Measurements from ENCODE around the gene MBLAC2. TPM values are rescaled to one million over a fixed set of nuclear protein-coding genes. Genes with fewer than 3 reads are reported as not detected.

Gene MBLAC2
- total RNA-seq, 1 experiment from 2014 or later, result 5.7 TPM

DNA sequence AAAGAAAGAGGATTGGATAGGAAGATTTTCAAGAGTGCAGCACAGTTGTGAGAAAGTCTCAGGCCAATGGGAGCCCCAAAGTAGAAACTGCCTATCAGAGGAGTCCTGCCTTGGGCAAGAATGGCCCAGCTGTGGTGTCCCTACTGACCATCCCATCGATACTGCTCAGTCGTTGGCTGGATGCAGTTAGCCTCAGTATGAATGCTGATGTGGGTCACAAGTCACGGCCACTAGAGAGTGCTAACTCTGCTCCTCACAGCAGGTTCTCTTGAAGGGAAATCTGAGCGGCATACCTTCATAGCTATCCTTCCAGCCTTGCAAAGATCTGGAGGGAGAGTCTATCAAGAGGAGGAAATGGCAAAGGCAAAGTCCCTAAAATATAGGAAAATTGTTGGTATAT, 53.4 kb downstream of the MBLAC2 start:
- intact Hi-C loops (cut with micrococcal nuclease), result no loop called here
- POLR2A ChIA-PET, result interaction anchor here (2.0 kb wide), 1 partner anchor 11 kb away, joined by 5 read pairs; the partner anchor contains the start of gene CETN3
- peak; percentile 84 for ATAC-seq

DNA sequence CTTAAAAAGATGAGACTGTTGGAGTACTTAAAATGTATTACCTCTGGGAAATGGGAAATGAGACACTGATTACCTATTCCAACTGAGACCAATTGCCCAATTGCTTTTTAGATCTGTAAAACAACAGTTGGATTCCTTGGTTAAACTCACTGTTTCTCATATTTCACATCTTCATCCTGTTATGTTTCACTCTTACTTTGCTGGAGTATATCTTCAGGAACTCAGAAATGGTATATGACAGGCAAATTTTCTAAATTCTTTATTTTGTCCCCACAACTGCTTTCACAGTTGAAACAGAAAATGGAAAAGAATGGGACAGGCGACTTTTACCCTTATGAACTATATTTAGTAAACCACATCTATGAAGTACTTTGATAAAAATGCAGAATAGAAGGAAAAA, 56.4 kb downstream of the MBLAC2 start:
- POLR2A ChIA-PET, result no interaction called here
- DNase-seq (ENCODE audit: low read depth, low spot score) (no peak), ATAC-seq (no peak)
- RAD21 ChIA-PET (ENCODE audit: low non-redundant PET in 1 of 2, low total read pairs in 2 of 2, uncharacterized antibody in 2 of 2, unreplicated experiment in 2 of 2), result no interaction called here
- H3K4me1 ChIP-seq (ENCODE audit: control insufficient read depth in 1 of 2, insufficient read depth in 2 of 2, low read length in 2 of 2), result no peaks in the 10 kb centered on the region
- H3K27me3 ChIP-seq (ENCODE audit: insufficient read depth, low read length), result no peaks in the 10 kb centered on the region
- no peaks in the 10 kb centered on the region for H3K79me2 ChIP-seq (ENCODE audit: insufficient read depth, low read length)
- intact Hi-C loops (cut with micrococcal nuclease), result no loop called here
- H4K20me1 ChIP-seq (ENCODE audit: insufficient read depth), result no peaks in the 10 kb centered on the region
- BruUV-seq (replicated peaks), result no TSS peak
- CTCF ChIA-PET, result no interaction called here
- no peak overlapping the region for H3K9ac ChIP-seq (ENCODE audit: low read length)
- H3K9me3 ChIP-seq (ENCODE audit: control insufficient read depth in 1 of 2, insufficient read depth in 1 of 2, low read depth in 1 of 2, low read length in 2 of 2), result no peaks in the 10 kb centered on the region
- H3K4me3 ChIP-seq (replicated peaks in 1 of 2; ENCODE audit: low read depth in 1 of 2, low read length in 2 of 2), result no peak overlapping the region
- H3K4me2 ChIP-seq (ENCODE audit: low read length), result no peak overlapping the region
- H3K27ac ChIP-seq (ENCODE audit: low read depth, low read length), result no peak overlapping the region
- no peaks in the 10 kb centered on the region for H3K36me3 ChIP-seq (ENCODE audit: control insufficient read depth in 1 of 2, insufficient read depth in 2 of 2, low read length in 2 of 2)
- no peaks in the 10 kb centered on the region for H3K9me2 ChIP-seq (ENCODE audit: insufficient read depth)
- no peak overlapping the region for H2AFZ ChIP-seq (ENCODE audit: low read depth, low read length, poor library complexity, severe bottlenecking)
- TF ChIP-seq CBX3 (IDR thresholded peaks at IDR 0.05; ENCODE audit: low read depth) (no peak), SIN3A (IDR thresholded peaks at IDR 0.05; ENCODE audit: low read depth) (no peak), EZH2 (IDR thresholded peaks at IDR 0.05) (no peak), POLR2AphosphoS5 (IDR thresholded peaks at IDR 0.05; ENCODE audit: low read depth, low read length) (no peak), ELF1 (IDR thresholded peaks at IDR 0.05; ENCODE audit: borderline replicate concordance, low read depth) (no peak)
- TF ChIP-seq, protein P1, sequence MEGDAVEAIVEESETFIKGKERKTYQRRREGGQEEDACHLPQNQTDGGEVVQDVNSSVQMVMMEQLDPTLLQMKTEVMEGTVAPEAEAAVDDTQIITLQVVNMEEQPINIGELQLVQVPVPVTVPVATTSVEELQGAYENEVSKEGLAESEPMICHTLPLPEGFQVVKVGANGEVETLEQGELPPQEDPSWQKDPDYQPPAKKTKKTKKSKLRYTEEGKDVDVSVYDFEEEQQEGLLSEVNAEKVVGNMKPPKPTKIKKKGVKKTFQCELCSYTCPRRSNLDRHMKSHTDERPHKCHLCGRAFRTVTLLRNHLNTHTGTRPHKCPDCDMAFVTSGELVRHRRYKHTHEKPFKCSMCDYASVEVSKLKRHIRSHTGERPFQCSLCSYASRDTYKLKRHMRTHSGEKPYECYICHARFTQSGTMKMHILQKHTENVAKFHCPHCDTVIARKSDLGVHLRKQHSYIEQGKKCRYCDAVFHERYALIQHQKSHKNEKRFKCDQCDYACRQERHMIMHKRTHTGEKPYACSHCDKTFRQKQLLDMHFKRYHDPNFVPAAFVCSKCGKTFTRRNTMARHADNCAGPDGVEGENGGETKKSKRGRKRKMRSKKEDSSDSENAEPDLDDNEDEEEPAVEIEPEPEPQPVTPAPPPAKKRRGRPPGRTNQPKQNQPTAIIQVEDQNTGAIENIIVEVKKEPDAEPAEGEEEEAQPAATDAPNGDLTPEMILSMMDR (IDR thresholded peaks at IDR 0.05 in 2 of 3, conservative IDR thresholded peaks at IDR 0.05 in 1 of 3; ENCODE audit: borderline replicate concordance in 1 of 3, insufficient read depth in 1 of 3, low read depth in 2 of 3, low read length in 2 of 3), result no peak
- TF ChIP-seq, protein P2, sequence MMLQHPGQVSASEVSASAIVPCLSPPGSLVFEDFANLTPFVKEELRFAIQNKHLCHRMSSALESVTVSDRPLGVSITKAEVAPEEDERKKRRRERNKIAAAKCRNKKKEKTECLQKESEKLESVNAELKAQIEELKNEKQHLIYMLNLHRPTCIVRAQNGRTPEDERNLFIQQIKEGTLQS (IDR thresholded peaks at IDR 0.05), result no peak

More for the DNA sequence above, 53.4 kb downstream of the MBLAC2 start:
- BruUV-seq (replicated peaks), result no TSS peak
- Histone ChIP-seq H4K20me1 (ENCODE audit: insufficient read depth) (no peaks in the 10 kb centered on the region), H3K27me3 (ENCODE audit: insufficient read depth, low read length) (no peaks in the 10 kb centered on the region), H3K9me2 (ENCODE audit: insufficient read depth) (no peaks in the 10 kb centered on the region), H3K9ac (ENCODE audit: low read length) (no peak overlapping the region), H3K79me2 (ENCODE audit: insufficient read depth, low read length) (no peaks in the 10 kb centered on the region), H2AFZ (ENCODE audit: low read depth, low read length, poor library complexity, severe bottlenecking) (no peak overlapping the region), H3K36me3 (ENCODE audit: control insufficient read depth in 1 of 2, insufficient read depth in 2 of 2, low read length in 2 of 2) (no peaks in the 10 kb centered on the region), H3K4me3 (replicated peaks in 1 of 2; ENCODE audit: low read depth in 1 of 2, low read length in 2 of 2) (no peak overlapping the region), H3K4me2 (ENCODE audit: low read length) (no peak overlapping the region), H3K27ac (ENCODE audit: low read depth, low read length) (no peak overlapping the region), H3K9me3 (ENCODE audit: control insufficient read depth in 1 of 2, insufficient read depth in 1 of 2, low read depth in 1 of 2, low read length in 2 of 2) (no peaks in the 10 kb centered on the region), H3K4me1 (ENCODE audit: control insufficient read depth in 1 of 2, insufficient read depth in 2 of 2, low read length in 2 of 2) (no peaks in the 10 kb centered on the region)
- ChIA-PET CTCF (interaction anchor here (0.6 to 0.8 kb wide), 2 partner anchors 10 to 184 kb away, joined by 3 read pairs; no protein-coding TSS in a partner anchor), RAD21 (ENCODE audit: low non-redundant PET in 1 of 2, low total read pairs in 2 of 2, uncharacterized antibody in 2 of 2, unreplicated experiment in 2 of 2) (no interaction called here)
- DNase-seq (ENCODE audit: low read depth, low spot score), result no peak
- TF ChIP-seq CEBPB (IDR thresholded peaks at IDR 0.05; ENCODE audit: low read depth) (no peak), YY1 (IDR thresholded peaks at IDR 0.05; ENCODE audit: extremely low read depth, insufficient replicate concordance, low read depth, low read length) (no peak), EGR1 (IDR thresholded peaks at IDR 0.05; ENCODE audit: low read depth) (no peak), EZH2phosphoT487 (IDR thresholded peaks at IDR 0.05; ENCODE audit: borderline replicate concordance) (no peak), ZFX (IDR thresholded peaks at IDR 0.05) (no peak)
- TF ChIP-seq, protein P1 (IDR thresholded peaks at IDR 0.05 in 2 of 3, conservative IDR thresholded peaks at IDR 0.05 in 1 of 3; ENCODE audit: borderline replicate concordance in 1 of 3, insufficient read depth in 1 of 3, low read depth in 2 of 3, low read length in 2 of 3), result peak in 1 of 3 experiments; percentile 31; a peak in 1 of 6 replicates
